Head of caudate nucleus (tissue), 42 donors: Measurements from ENCODE around the gene CELF4.

Source experiments
- DNase-seq, 42 donors: peaks; one replicate each; pipeline versions ENCODE4 v3.0.0 to v3.0.0-alpha.2; 2020 to 2021; ENCODE audit warnings: mixed read lengths in 7 of 42
- intact Hi-C: fragments of 100-400 bp; cut with DNase I; formaldehyde crosslinking; loops from one replicate; pipeline ENCODE4 v1.15.0; 2022

Gene CELF4

DNA sequence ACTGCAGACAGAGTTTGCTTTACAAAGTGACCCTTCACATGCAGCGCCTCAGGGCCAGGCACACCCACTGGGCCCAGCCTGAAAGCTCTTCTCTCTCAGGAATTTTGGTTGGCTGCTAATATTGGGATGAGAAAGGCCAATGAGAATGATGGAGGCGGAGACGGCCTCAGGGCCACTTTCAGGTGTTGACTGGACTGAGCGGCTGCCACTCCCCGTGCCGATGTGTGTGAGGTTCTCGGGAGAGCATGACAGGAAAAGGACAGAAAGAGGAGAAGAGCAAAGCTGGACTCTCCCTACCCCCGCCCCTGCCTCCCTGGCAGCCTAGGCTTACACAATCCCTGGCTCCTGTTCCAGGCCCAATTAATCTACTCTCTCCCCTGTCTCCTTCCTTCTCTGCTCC lies 155.7 kb downstream of the CELF4 start:
- intact Hi-C loops: no loop called here
- no peak for DNase-seq

DNA sequence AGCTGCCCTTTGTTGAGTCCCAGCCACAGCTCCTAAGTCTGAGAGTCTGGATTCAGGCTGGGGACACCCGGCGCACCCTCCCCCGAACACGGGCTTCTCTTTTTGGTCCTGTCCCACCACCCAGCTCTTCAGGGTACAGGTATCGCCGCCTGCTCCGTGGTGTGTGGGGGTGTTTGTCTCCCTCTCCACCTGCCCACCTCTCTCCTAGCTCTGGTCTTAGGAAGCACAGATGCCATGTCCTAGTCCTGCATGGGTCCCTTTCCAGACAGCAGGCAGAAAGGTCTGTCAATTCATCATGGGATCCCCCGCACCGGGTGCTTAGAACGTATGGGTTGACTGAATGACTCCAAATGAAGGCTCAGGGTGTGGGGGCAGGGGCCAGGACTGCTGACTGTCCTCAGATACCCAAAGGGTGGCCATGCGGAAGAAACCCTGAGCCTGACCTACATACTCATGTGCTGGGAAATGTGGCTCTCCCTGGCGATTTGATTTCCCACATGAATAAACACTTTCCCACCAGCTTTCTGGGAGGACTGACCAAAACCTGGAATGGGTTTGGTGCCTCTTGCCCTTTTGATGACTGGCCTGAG lies 156.8 kb downstream of the CELF4 start:
- intact Hi-C loops: no loop called here
- no peak for DNase-seq

DNA sequence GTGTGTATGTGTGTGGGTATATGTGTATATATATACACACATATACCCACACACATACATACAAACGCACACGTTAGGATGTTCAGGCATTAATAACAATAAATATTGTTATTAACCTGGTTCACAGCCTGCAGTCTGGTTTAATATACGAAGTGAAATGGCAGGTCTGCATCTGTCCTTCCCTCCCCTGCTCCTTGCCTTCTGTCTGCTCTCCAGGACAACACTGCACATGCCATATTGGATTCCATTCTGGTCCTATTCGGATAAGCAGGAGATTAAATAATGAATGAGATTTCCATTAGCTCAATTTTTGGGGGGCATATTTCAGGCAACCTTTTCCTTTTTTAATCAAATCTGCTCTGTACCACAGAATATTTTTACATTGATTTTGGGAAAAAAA lies 158.0 kb downstream of the CELF4 start:
- intact Hi-C loops: no loop called here
- DNase-seq: no peak

DNA sequence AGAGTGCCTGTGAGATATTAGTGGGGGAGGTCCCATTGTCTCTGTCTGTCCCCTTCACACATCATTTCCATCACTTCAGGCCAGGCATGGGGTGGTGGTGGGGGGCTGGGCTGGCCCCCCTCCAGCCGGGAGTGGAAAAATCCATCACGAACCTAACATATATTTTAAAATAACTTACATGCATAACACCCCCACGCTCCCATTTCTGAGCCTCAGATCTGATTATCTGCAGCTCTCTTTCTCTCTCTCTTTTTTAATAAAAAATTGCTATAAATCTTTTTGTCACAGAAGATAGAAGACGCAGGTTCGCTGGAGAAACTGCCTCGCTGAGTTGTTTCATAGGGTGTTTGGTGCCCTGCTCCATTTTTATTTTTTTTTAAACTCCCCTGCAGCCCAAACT lies 159.8 kb downstream of the CELF4 start:
- intact Hi-C loops: no loop called here
- DNase-seq: peak in 4 of 42 donors; percentile 25 to 60 (median 53)

DNA sequence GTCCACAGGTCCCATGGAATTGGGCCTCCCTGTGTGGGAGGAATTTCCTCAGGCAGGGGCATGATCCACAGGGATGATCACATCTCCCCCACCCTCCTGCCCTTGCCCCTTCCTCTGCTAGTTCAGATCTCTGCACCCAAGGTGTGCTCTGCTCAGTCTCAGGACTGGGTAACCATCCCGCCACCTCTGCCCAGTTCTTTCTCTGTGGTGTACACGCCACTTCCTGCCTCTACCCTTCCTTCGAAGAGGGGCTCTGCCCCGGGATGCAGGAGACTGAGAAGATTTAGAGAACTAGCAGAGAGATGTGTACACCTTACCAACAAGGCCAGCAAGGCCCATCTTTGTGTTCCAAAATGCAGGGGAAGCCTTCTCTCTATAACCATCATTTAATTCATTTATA lies 160.4 kb downstream of the CELF4 start:
- intact Hi-C loops: no loop called here

DNA sequence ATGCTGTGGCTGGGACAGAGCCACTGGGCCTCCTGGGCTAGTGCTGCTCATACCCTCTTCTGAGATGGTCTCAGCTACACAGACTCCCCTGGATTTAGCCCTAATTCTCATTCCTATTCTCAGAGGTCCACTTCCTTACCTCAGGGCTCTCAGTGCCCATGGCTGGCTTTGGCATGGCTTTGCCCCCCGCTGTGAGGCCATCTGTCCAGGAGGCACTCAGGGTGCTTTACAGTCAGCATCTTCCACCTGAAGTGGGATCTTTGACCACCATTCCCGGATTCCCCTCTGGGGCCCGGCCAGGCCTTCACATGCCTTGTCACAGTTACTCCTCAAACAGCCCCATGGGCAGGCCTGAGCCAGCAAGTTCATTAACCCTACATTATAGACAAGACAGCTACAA lies 161.8 kb downstream of the CELF4 start:
- no peak for DNase-seq
- intact Hi-C loops: no loop called here

More for the DNA sequence above, 160.4 kb downstream of the CELF4 start:
- no peak for DNase-seq

DNA sequence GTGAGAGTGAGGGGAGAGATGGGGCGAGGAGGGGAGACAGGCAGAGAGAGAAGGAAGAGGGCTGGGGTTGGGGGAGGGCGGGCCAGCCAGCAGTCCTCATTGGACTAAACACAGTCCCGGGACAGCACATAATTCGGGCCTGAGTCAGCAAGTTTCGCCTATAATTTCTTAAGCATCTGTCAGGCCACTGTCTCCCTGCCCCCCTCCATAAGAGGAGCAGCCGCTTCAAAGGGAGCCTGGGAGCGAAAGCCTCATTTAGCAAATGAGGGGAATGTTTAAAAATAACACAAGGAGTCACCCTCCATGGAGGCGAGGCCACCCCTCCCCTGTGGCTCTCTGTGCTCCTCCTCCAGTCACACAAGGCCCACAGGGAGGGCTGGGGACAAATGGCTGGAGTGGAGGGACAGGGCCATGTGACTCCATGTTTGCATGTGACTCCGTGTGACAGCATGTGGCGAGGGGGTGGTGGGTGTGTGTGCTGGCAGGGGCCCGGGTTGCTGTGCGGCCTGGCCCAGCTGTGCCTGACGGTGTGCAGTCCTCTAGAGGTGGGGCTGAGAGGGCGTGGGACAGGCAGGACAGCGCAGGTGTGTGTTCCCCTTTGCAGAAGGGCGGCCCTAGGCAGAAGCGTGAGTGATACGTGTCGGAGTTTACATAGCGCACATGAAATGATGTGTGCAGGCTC lies 162.4 kb downstream of the CELF4 start:
- intact Hi-C loops: no loop called here
- peak in 29 of 42 donors; percentile 34 to 83 (median 52) for DNase-seq

DNA sequence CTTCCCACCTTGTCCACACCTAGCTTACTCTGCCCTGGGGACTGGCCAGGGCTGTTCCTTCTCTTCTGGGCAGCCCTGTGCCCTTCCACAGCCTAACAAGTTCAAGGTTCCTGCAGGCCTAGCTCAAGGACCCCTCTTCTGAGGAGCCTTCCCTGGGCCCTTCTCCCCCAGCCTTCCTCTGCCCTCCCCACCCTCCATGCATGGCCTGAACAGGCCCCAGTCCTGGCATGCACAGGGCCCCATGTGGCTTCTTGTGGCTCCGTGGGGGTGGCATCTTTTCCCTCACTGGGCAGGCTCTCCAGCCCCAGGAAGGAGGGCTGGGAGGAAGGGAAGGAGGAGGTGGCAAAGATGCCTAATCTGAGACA lies 162.9 kb downstream of the CELF4 start:
- intact Hi-C loops: no loop called here
- no peak for DNase-seq

DNA sequence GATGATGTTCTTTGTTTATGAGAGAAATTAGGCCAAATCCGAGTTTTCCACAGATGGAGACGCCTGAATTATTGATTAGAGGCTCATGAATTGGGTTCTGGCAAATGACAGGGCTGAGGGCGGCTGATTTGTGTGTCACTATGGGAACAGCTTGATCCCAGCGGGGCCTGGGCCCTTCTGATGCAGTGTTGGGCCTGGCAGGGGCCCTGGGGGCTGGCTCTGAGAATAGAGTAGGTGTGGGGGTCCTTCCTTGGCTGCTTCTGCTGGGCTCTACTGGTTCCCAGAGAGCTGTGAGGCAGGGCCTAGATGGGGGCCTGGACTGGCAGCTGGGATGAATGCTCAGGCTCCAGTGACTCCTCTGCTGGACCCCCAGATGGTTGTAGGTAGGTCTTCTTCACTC lies 164.8 kb downstream of the CELF4 start:
- DNase-seq: no peak
- intact Hi-C loops: no loop called here

DNA sequence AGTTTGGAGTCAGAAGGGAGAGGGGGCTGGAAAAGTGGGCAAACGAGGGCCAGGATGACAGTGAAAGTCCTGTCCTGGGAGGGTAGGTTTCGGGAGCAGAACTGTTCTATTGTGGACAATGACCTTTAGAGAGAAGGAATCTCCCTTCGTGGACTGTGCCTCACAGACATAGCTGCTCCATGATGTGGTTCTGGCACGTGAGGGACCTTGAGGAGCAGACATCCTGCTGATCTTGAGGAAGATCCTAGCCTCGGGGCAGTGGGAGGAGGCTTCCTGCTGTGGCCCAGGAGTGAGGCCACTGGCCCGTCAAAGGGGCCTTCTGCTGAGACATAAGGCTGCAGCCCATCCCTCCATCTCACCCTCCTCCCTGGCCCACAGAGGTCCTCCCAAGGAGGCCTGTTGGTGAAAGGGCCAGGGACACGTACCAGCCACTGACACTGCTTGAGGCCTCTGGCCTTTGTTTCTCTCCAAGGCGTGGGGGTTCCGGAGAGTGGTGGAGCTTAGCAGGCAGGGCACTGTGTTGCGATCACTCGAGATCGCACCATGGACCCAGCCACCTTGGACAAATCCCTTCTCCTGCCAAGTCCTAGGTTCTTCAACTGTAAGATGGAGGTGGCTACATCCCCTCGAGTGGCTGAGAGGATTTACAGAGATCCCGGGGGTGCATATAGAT lies 167.2 kb downstream of the CELF4 start:
- intact Hi-C loops: no loop called here
- DNase-seq: no peak

DNA sequence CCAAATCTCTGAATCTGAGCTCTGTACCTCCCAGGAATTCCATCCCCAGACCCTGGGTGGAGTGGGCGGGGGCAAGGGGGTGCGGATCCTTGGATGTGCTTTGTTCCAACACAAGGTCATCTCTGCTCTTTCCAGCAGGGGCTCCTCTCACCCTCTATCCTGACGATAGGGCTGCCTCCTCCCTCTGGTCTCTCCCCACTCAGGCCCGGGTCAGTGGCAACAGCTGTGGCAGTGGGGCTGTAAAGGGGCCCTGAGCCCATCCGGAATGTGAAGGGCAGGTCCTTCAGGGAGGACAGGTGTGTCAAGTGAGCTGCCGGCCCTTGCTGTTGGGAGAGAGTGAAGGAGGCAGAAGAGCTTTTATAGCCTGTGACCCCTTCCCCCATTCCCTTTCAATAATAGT lies 167.8 kb downstream of the CELF4 start:
- intact Hi-C loops: no loop called here
- DNase-seq: no peak

DNA sequence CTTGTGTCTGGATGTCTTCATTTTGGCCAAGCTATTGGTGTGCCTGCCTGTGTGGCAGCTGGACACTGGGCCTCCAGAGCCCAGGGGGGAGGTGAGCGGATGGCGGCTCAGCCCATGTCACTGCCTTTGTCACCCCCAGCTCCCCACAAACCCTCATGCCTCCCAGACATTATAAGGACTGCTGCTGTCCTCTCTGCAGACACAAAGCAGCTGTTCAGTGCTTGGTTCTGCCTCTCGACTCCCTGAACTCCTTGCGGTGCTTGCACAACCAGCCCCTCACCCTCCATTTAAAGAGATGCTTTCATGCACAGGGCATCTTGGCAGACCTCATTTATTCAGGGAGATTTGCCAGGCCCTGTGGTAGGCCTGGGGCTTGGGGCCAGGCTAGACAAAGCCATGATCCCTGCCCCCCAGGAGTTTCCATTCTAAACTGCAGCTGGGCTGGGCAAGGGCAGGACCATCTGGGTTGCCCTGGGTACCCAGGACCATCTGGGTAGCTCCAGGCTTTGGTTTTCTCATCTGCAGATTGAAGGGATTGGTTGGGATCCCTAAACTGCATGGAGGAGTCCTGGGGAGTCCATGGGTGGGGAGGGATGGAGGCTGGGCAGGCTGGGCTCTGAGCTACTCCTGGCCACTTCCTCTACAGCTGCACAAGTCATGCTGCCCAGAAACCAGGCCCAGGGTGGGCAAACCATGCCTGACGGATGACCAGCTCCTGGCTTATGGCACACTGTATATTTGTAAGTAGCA lies 168.5 kb downstream of the CELF4 start:
- peak in 2 of 42 donors; percentile 19 to 37 for DNase-seq
- intact Hi-C loops: no loop called here

DNA sequence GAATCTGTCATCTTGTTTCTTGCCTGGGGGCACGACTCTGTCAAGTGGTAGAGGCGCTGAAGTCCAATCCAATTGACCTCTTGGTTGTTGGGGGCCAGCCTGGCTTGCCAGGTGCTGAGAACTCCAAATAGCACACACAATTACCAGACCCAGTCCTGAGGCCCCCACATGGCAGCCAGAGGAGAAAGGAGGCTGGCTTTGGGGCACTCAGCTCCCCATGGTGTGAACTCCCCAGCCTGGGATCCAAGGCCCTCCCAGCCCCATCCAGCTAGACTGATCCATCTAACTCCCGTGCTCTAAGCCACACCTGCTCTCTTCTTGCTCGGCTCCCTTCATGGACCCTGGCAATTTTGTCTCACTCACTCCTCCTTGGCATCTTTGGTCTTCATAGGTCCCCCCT lies 170.0 kb downstream of the CELF4 start:
- intact Hi-C loops: no loop called here
- DNase-seq: peak in 1 of 42 donors; percentile 14

DNA sequence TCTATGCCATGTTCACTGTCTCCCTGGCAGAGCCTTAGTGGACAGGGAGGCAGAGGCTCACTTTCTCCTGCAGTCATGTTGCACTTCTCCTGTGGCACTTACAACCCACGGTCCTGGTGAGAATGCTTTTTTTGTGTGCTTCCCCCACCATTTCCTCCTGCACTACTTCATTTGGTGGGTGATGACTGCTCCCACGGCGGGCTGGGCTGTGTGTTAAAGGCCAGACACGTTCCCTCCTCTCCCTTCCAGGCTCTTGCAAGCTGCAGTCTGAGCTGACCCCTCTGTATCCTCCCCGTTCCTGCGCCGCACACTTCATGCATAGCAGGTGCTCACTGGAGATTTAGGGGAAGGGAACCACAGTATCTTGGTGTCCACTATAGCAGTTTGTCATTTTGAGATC lies 170.5 kb downstream of the CELF4 start:
- DNase-seq: no peak
- intact Hi-C loops: no loop called here

DNA sequence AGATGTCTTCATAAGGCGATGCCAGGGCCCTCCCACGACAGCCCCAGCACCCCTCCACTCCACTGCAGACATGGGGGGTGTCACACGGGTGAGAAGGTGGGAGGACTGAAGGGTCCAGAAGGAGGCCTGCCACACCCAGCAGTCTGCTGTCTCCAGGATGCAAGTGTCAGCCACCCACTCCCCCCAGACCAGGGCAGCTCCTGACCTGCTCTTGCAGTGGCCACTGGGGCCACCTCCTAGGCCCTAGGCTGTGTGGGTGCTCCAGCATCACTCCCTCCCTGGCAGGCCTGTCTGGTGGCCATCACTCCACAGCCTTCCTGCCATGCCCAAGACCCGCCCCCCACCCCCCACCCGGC lies 171.0 kb downstream of the CELF4 start:
- intact Hi-C loops: no loop called here
- DNase-seq: no peak

DNA sequence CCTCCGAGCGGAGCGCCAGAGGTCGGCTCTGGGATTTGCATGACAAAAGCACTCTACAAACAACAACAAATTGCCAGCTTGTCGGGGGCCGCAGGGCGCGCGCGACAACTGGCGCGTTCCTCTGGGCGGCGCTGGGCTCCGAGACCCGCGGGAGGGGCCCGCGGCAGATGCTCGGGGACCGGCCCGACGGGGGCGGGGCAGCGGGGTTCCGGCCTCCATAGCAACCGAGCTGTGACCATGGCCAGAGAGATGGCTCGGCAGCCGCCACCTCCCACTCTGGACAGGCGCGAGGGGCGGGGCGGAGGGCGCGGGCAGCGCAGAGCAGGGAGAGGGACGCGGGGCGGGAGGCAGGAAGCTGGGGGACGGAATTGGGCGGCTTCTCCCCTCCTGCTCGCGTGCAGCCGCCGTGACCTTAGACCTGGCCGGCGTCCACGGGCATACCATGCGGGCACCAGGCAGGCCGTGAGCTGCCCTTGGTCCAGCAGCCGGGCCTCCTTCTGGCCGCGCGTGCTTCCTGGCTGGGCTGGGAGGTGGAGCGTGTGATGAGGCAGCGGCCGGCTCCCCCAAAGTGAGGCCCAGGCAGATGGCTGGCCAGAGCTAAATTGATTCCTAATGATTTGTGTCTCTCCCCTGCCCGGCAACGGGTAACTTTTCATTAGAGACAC lies 171.5 kb downstream of the CELF4 start:
- intact Hi-C loops: no loop called here
- peak; percentile 81 to 97 (median 93) for DNase-seq

DNA sequence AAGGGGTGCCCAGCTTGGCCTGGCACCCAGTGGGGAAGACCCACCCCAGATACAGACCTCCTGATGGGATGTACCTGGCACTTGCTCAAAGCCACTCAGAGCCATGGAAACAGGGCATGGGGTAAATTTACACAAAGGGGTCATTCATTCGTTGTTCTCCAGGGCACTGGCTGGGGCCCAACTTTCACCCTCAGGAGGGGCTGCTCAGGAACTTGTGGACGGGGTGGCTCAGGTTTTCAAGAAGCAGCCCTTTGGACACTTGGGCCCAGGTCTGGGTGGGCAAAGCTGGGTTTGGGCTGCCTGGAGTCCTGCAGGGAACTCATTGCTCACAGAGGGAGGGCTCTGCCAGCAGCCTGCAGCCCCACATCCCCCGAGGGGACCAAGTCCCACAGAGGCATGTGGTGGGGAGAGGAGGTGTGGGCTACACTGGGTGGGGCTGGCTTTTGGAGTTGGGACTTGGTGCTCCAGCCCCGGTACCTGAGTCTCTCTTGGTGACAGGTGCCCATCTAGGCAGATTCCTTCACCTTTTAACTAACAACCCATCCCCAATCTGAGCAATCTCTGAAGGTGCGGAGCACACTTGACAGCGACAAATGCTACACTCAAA lies 172.3 kb downstream of the CELF4 start:
- intact Hi-C loops: no loop called here
- peak in 36 of 42 donors; percentile 25 to 81 (median 54) for DNase-seq

DNA sequence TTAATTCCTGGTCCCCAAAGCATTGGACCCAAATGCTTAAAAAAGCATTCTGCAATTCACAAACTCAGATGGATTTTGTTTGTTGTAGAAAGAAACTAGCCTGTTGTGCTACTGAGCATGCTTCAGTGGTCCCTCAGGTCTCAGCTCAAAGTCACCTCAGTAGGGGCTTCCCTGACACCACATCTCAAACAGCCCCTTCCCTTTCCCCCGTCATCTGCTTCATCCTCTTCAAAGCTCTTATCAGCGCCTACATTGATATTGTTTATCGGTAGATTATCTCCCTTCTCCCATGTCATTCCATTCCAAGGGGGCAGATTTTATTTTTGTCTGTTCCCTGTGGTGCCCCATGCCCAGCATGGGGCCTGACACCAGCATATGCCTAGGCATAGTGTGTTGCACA lies 172.9 kb downstream of the CELF4 start:
- intact Hi-C loops: no loop called here
- DNase-seq: no peak
